Neural cell (in vitro differentiated cells): ENCODE measurements around the gene TXNDC11.

ENCODE experiments used
- EZH2 ChIP-seq: fragments of 200-600, 300-800 bp; shearing (Covaris generic), sonication (generic); IDR thresholded peaks from 2 replicates; pipeline ENCODE4 v1.6.1; 2014; ENCODE audit warnings: antibody characterized with exemption, low read length, borderline replicate concordance, mild to moderate bottlenecking; ENCODE audit not compliant: insufficient read depth, poor library complexity, severe bottlenecking
- MXI1 ChIP-seq: fragments of 450-650 bp; conservative IDR thresholded peaks from 2 replicates; pipeline ENCODE4 v1.6.1; 2014; ENCODE audit warnings: antibody characterized with exemption, mild to moderate bottlenecking; ENCODE audit not compliant: poor library complexity, severe bottlenecking
- POLR2AphosphoS5 ChIP-seq: IDR thresholded peaks from 2 replicates; pipeline ENCODE4 v1.6.1; 2012
- RAD21 ChIP-seq: fragments of 450-650 bp; conservative IDR thresholded peaks from 2 replicates; pipeline ENCODE4 v1.6.1; 2014; ENCODE audit warnings: antibody characterized with exemption, mild to moderate bottlenecking, moderate library complexity
- SMC3 ChIP-seq: fragments of 450-650 bp; conservative IDR thresholded peaks from 2 replicates; pipeline ENCODE4 v1.6.1; 2014; ENCODE audit warnings: antibody characterized with exemption, mild to moderate bottlenecking, moderate library complexity; ENCODE audit not compliant: poor library complexity
- TAF1 ChIP-seq: IDR thresholded peaks from 2 replicates; pipeline ENCODE4 v1.6.1; 2012; ENCODE audit warnings: low read depth
- TF ChIP-seq, protein P1 (sequence below): fragments of 450-650 bp; IDR thresholded peaks from 2 replicates; pipeline ENCODE4 v1.5.1; 2014; ENCODE audit warnings: antibody characterized with exemption, mild to moderate bottlenecking, moderate library complexity; ENCODE audit not compliant: poor library complexity, severe bottlenecking
- TF ChIP-seq, protein P2 (sequence below): IDR thresholded peaks from 2 replicates; pipeline ENCODE4 v1.6.1; 2012; ENCODE audit warnings: borderline replicate concordance

DNA sequence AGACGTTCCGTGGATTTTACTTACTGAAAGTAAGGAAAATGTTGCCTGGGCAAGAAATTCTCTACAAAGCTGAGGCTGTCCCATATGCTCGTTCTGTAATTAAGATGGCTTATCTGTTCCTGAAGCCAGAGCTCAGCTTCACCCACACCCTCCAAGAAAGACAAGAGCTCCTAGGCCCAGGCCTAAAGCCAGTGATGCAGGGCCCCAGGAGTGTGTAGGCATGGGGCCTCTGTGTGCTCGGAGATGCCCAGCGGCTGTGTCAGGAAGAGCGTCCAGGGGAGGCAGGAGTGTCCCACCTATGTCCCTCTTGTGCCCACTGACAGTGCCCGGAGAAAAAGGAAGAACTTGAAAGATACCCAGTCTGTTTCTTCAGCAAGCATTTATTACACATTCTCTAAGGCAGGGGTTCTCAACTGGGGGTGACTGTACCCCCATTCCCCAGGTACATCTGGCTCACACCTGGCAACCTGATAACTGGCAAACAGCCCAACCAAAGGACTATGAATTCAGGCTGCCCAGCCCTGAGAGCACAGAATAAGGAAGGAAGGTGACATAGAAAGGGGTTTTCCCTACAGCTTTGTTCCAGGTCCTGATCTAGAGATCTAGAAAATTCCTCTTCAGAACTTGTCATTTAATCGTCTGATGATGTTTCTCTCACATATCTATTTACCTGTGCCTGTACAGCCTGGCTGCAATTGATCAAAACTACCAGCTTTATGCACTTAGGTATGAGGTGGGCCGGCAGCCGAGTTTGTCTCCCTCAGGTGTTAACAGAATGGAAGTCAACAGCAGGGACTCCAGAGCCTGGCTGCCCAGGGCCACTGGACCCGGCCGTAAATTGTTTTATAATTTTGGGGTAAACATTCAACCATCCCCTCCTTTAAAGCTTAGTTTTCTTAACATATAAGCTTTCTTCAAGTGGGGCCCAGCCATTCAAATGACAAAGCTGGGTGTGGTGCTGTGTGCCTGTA, 62.4 kb downstream of the TXNDC11 start:
- TF ChIP-seq, protein P1, sequence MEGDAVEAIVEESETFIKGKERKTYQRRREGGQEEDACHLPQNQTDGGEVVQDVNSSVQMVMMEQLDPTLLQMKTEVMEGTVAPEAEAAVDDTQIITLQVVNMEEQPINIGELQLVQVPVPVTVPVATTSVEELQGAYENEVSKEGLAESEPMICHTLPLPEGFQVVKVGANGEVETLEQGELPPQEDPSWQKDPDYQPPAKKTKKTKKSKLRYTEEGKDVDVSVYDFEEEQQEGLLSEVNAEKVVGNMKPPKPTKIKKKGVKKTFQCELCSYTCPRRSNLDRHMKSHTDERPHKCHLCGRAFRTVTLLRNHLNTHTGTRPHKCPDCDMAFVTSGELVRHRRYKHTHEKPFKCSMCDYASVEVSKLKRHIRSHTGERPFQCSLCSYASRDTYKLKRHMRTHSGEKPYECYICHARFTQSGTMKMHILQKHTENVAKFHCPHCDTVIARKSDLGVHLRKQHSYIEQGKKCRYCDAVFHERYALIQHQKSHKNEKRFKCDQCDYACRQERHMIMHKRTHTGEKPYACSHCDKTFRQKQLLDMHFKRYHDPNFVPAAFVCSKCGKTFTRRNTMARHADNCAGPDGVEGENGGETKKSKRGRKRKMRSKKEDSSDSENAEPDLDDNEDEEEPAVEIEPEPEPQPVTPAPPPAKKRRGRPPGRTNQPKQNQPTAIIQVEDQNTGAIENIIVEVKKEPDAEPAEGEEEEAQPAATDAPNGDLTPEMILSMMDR: no peak
- TF ChIP-seq TAF1 (no peak), EZH2 (no peak), POLR2AphosphoS5 (no peak), RAD21 (no peak), MXI1 (no peak), SMC3 (no peak)
- TF ChIP-seq, protein P2, sequence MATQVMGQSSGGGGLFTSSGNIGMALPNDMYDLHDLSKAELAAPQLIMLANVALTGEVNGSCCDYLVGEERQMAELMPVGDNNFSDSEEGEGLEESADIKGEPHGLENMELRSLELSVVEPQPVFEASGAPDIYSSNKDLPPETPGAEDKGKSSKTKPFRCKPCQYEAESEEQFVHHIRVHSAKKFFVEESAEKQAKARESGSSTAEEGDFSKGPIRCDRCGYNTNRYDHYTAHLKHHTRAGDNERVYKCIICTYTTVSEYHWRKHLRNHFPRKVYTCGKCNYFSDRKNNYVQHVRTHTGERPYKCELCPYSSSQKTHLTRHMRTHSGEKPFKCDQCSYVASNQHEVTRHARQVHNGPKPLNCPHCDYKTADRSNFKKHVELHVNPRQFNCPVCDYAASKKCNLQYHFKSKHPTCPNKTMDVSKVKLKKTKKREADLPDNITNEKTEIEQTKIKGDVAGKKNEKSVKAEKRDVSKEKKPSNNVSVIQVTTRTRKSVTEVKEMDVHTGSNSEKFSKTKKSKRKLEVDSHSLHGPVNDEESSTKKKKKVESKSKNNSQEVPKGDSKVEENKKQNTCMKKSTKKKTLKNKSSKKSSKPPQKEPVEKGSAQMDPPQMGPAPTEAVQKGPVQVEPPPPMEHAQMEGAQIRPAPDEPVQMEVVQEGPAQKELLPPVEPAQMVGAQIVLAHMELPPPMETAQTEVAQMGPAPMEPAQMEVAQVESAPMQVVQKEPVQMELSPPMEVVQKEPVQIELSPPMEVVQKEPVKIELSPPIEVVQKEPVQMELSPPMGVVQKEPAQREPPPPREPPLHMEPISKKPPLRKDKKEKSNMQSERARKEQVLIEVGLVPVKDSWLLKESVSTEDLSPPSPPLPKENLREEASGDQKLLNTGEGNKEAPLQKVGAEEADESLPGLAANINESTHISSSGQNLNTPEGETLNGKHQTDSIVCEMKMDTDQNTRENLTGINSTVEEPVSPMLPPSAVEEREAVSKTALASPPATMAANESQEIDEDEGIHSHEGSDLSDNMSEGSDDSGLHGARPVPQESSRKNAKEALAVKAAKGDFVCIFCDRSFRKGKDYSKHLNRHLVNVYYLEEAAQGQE: no peak
